Endothelial cell of umbilical vein (primary cell): Measurements from ENCODE around the gene AZU1.

Experiments
- EZH2 ChIP-seq: IDR thresholded peaks from 2 replicates; pipeline ENCODE4 v1.6.1; 2012; ENCODE audit warnings: borderline replicate concordance, low read depth, mild to moderate bottlenecking, moderate library complexity, low read length, inconsistent platforms; ENCODE audit not compliant: severe bottlenecking
- GATA2 ChIP-seq: IDR thresholded peaks from 2 replicates; pipeline ENCODE4 v1.7.0; 2011; ENCODE audit warnings: low read depth, mild to moderate bottlenecking, moderate library complexity, mixed read lengths, low read length; ENCODE audit not compliant: insufficient read length, insufficient read depth
- JUN ChIP-seq: IDR thresholded peaks from 2 replicates; pipeline ENCODE4 v1.6.1; 2011; ENCODE audit warnings: borderline replicate concordance, low read depth; ENCODE audit not compliant: insufficient read length, insufficient read depth
- MAX ChIP-seq: IDR thresholded peaks from 2 replicates; pipeline ENCODE4 v1.6.1; 2011; ENCODE audit not compliant: insufficient read depth, insufficient read length
- POLR2A ChIP-seq: IDR thresholded peaks from 2 replicates; pipeline ENCODE4 v1.6.1; 2012; ENCODE audit warnings: low read depth, mild to moderate bottlenecking, control low read depth, low read length
- POLR2AphosphoS5 ChIP-seq: IDR thresholded peaks from 2 replicates; pipeline ENCODE4 v1.6.1; 2012; ENCODE audit warnings: low read depth, mild to moderate bottlenecking, control low read depth, low read length, moderate library complexity; ENCODE audit not compliant: insufficient read depth
- TF ChIP-seq, protein P1 (sequence below), 2 donors: IDR thresholded peaks; 1 replicate in 1 of 2; 2 replicates in 1 of 2; pipeline ENCODE4 v1.5.1; 2011; ENCODE audit warnings: low read length in 2 of 2, mild to moderate bottlenecking in 2 of 2, moderate library complexity in 2 of 2, control low read depth in 1 of 2, inconsistent platforms in 1 of 2, low read depth in 1 of 2; ENCODE audit not compliant: insufficient read depth in 1 of 2; ENCODE audit errors: extremely low read depth in 1 of 2

DNA sequence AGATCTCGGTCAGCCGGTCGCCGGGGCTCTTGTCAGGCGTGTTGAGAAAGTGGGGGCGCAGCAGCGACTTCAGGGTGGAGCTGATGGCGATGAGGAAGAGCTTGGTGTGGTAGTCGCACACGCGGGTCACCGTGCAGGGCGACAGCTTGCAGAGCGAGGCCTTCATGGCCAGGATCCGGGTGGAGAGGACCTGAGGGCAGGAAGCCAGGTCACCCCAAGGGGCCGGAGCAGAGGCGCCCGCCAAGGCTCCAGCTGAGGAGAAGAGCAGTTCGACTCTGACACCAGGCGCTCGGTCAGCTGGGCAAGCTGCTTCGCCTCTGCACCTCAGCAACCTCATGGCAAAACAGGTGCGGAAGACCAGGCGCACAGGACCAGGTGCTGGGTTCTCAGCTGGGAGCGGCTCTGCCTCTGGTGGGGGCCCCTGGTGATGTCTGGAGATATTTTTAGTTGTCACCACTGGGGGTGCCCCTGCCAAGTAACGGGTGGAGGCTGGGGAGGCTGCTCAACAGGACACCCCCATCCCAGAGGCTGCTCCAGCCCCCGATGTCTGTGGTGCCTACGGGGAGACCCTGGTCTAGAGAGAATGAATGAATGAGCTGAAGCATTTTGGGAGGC is 47.7 kb downstream of the AZU1 start:
- TF ChIP-seq, protein P1, sequence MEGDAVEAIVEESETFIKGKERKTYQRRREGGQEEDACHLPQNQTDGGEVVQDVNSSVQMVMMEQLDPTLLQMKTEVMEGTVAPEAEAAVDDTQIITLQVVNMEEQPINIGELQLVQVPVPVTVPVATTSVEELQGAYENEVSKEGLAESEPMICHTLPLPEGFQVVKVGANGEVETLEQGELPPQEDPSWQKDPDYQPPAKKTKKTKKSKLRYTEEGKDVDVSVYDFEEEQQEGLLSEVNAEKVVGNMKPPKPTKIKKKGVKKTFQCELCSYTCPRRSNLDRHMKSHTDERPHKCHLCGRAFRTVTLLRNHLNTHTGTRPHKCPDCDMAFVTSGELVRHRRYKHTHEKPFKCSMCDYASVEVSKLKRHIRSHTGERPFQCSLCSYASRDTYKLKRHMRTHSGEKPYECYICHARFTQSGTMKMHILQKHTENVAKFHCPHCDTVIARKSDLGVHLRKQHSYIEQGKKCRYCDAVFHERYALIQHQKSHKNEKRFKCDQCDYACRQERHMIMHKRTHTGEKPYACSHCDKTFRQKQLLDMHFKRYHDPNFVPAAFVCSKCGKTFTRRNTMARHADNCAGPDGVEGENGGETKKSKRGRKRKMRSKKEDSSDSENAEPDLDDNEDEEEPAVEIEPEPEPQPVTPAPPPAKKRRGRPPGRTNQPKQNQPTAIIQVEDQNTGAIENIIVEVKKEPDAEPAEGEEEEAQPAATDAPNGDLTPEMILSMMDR (IDR thresholded peaks at IDR 0.05; ENCODE audit: extremely low read depth in 1 of 2, insufficient read depth in 1 of 2, low read depth in 1 of 2, low read length in 2 of 2), result no peak
- TF ChIP-seq POLR2AphosphoS5 (no peak), MAX (no peak), POLR2A (no peak), EZH2 (no peak), GATA2 (no peak), JUN (no peak)
